ENCODE results near the gene CFAP221.
"Not testable (repeated sequence)": the region's sequence is repeated elsewhere in the genome, so short reads cannot be mapped to it uniquely, and the experiment has no call there.

The CFAP221 gene

DNA sequence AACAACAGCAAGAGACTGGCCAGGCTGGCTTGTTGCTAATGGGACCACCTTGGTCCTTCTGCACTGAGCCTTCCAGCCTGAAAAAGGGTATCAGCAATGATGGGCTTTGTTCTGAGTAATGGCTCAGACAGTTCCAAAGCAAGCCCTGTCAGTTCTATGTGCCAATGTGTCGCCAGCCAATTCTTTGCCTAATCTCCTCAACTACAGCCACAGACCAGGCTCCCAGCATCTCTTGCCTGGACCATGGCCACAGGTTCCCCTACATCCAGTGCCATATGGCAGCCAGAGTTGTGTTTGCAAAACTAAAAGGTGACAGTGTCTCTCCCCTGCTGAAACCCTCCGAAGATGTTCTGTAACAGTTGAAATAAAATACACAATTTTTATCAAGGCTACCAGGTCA lies 73.2 kb downstream of the CFAP221 start:
- H3K4me3 ChIP-seq (ENCODE audit: low read depth, low read length): no peak overlapping the region
- no peaks in the 10 kb centered on the region for H3K36me3 ChIP-seq
- DNase-seq: no peak
- no peaks in the 10 kb centered on the region for H3K27me3 ChIP-seq (ENCODE audit: insufficient read depth, low read depth, severe bottlenecking)
- peaks cover 16% of the 10 kb centered on the region for H3K9me3 ChIP-seq (ENCODE audit: severe bottlenecking)
- no peak overlapping the region for H3K27ac ChIP-seq
- TF ChIP-seq, protein P1, sequence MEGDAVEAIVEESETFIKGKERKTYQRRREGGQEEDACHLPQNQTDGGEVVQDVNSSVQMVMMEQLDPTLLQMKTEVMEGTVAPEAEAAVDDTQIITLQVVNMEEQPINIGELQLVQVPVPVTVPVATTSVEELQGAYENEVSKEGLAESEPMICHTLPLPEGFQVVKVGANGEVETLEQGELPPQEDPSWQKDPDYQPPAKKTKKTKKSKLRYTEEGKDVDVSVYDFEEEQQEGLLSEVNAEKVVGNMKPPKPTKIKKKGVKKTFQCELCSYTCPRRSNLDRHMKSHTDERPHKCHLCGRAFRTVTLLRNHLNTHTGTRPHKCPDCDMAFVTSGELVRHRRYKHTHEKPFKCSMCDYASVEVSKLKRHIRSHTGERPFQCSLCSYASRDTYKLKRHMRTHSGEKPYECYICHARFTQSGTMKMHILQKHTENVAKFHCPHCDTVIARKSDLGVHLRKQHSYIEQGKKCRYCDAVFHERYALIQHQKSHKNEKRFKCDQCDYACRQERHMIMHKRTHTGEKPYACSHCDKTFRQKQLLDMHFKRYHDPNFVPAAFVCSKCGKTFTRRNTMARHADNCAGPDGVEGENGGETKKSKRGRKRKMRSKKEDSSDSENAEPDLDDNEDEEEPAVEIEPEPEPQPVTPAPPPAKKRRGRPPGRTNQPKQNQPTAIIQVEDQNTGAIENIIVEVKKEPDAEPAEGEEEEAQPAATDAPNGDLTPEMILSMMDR (IDR thresholded peaks at IDR 0.05; ENCODE audit: low read depth, low read length): no peak

DNA sequence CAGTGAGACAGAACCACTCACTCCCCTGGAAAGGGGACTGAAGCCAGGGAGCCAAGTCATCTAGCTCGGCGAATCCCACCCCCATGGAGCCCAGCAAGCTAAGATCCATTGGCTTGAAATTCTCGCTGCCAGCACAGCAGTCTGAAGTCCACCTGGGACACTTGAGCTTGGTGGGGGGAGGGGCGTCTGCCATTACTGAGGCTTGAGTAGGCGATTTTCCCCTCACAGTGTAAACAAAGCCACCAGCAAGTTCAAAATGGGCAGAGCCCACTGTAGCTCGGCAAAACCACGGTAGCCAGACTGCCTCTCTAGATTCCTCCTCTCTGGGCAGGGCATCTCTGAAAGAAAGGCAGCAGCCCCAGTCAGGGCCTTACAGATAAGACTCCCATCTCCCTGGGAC lies 74.5 kb downstream of the CFAP221 start:
- H3K27me3 ChIP-seq (ENCODE audit: insufficient read depth, low read depth, severe bottlenecking); DNase-seq; H3K4me3 ChIP-seq (ENCODE audit: low read depth, low read length); H3K36me3 ChIP-seq; H3K27ac ChIP-seq: not testable (repeated sequence)
- peaks cover 16% of the 10 kb centered on the region for H3K9me3 ChIP-seq (ENCODE audit: severe bottlenecking)

DNA sequence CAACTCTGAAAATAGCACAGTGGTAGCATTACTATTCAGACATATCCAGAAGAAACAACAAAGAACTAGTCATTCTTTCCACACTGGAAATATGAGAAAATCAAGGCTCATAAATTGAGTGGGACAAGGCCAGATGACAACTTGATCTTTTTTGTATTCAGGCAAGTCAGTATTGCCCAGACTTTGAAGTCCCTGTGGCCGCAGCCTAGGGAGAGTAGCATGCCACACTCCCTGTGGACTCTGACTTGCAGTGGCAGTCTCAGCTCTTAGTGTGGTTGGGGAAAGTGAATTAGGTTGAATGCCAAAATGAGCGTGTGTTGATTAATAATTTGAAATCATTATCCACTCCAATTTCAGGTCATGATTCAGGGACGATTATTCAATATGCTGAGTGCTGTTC lies 81.0 kb downstream of the CFAP221 start:
- no peak for DNase-seq
- TF ChIP-seq, protein P1 (IDR thresholded peaks at IDR 0.05; ENCODE audit: low read depth, low read length): no peak
- no peak overlapping the region for H3K4me3 ChIP-seq (ENCODE audit: low read depth, low read length)

DNA sequence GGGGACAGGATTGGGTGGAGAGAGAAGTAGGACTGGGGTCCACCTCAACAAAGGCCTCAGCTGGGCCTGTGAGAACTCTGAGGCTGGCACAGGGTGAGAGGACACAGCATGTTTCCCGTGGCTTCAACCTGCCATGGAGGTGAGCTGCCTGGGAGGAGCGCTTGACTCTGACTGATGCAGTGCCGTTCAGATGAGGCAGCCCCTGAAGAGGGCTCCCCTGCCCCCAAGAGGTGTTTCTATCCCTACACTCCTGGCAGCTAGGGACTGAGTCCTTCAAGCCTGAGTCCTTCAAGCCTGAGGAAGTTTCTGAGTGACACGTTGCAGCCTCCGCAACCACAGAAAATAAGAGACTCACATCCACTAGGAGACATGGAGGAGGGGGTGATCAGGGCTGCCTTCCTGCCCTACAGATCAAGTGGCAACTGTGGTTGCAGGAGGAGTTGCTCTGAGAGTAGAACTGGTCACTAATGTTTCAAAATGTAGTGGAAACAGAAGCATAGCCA lies 85.1 kb downstream of the CFAP221 start:
- H3K27me3 ChIP-seq (ENCODE audit: insufficient read depth, low read depth, severe bottlenecking): no peaks in the 10 kb centered on the region
- H3K27ac ChIP-seq: no peak overlapping the region
- TF ChIP-seq, protein P1 (IDR thresholded peaks at IDR 0.05; ENCODE audit: low read depth, low read length): no peak
- no peaks in the 10 kb centered on the region for H3K36me3 ChIP-seq
- H3K9me3 ChIP-seq (ENCODE audit: severe bottlenecking): no peaks in the 10 kb centered on the region
- H3K4me3 ChIP-seq (ENCODE audit: low read depth, low read length): no peak overlapping the region
- no peak for DNase-seq

More for the DNA sequence above, 81.0 kb downstream of the CFAP221 start:
- Histone ChIP-seq H3K27me3 (ENCODE audit: insufficient read depth, low read depth, severe bottlenecking) (no peaks in the 10 kb centered on the region), H3K9me3 (ENCODE audit: severe bottlenecking) (peaks cover 3% of the 10 kb centered on the region), H3K36me3 (no peaks in the 10 kb centered on the region), H3K27ac (no peak overlapping the region)

DNA sequence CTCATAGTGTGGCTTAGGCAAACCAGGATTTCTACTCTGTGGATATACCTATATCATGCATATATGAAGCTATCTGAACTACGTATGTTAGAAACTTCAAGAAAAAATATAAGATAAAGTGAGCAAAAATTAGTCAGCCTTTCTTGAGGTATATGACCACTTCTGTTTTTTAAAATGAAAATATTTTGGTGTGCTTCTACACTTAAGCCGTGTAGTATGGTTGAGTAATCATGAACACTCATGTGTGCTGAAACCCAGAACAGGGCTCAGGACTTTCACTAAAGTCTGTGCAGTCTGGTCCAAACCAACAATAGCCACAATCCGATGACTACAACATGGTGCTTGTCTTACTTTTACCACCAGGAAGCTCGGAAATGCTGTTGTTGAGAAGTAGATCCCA lies 85.9 kb downstream of the CFAP221 start:
- Histone ChIP-seq H3K4me3 (ENCODE audit: low read depth, low read length) (no peak overlapping the region), H3K36me3 (no peaks in the 10 kb centered on the region), H3K27me3 (ENCODE audit: insufficient read depth, low read depth, severe bottlenecking) (no peaks in the 10 kb centered on the region), H3K9me3 (ENCODE audit: severe bottlenecking) (no peaks in the 10 kb centered on the region), H3K27ac (no peak overlapping the region)
- no peak for DNase-seq
- TF ChIP-seq, protein P1 (IDR thresholded peaks at IDR 0.05; ENCODE audit: low read depth, low read length): no peak

DNA sequence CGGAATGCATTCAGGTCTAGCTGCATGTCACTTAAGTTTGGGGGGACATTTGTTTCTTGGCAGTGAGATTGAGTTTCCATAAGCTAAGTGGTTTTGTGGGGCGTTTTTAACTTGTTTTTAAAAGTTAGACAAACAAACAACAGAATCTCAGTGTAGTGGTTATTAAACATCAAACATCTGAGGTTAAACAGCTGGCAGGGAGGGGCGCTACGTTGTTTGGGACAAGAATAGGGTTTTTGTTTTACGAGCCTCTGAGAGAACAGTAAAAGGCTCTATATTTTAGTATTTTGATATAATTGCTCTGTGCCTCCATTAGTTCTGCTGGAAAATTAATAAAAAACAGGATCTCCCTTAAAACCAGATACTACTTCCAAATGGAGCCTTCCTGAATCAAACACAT lies 93.1 kb downstream of the CFAP221 start:
- no peak overlapping the region for H3K27ac ChIP-seq
- TF ChIP-seq, protein P1 (IDR thresholded peaks at IDR 0.05; ENCODE audit: low read depth, low read length): no peak
- H3K27me3 ChIP-seq (ENCODE audit: insufficient read depth, low read depth, severe bottlenecking): no peaks in the 10 kb centered on the region
- no peak overlapping the region for H3K4me3 ChIP-seq (ENCODE audit: low read depth, low read length)
- no peaks in the 10 kb centered on the region for H3K9me3 ChIP-seq (ENCODE audit: severe bottlenecking)
- no peaks in the 10 kb centered on the region for H3K36me3 ChIP-seq
- no peak for DNase-seq

All from WERI-Rb-1 (cell line).